Fibroblast of lung (primary cell): ENCODE data around the gene PCDH9. TPM values are rescaled to one million over a fixed set of nuclear protein-coding genes. Genes with fewer than 3 reads are reported as not detected.

ENCODE experiments used
- DNase-seq, 2 donors: peaks; one replicate each; pipeline versions ENCODE4 v3.0.0 to v3.0.0-alpha.2; 2010; ENCODE audit warnings: low read depth in 2 of 2
- H2AFZ ChIP-seq: 2 replicates; pipeline ENCODE4 v1.5.1; 2012; ENCODE audit warnings: low read length, control low read depth, inconsistent platforms
- H3K27ac ChIP-seq: 2 replicates; pipeline ENCODE4 v1.5.1; 2011; ENCODE audit warnings: low read length, control low read depth; ENCODE audit not compliant: insufficient read depth
- H3K27me3 ChIP-seq: 2 replicates; pipeline ENCODE4 v1.5.1; 2011; ENCODE audit warnings: mild to moderate bottlenecking, low read length; ENCODE audit not compliant: control insufficient read depth, insufficient read depth
- H3K36me3 ChIP-seq: 2 replicates; pipeline ENCODE4 v1.5.1; 2011; ENCODE audit warnings: low read length; ENCODE audit not compliant: control insufficient read depth, insufficient read depth
- H3K4me1 ChIP-seq: 2 replicates; pipeline ENCODE4 v1.5.1; 2011; ENCODE audit warnings: low read length; ENCODE audit not compliant: control insufficient read depth, insufficient read depth; ENCODE audit errors: extremely low read depth
- H3K4me2 ChIP-seq: 2 replicates; pipeline ENCODE4 v1.5.1; 2011; ENCODE audit warnings: low read length, control low read depth; ENCODE audit not compliant: insufficient read depth; ENCODE audit errors: extremely low read depth
- H3K4me3 ChIP-seq, 4 experiments: fragments of 200-600 bp in 1 of 4; sonication (generic) in 1 of 4; replicated peaks in 1 of 4; 2 replicates each; pipeline ENCODE4 v1.5.1; 2011 to 2016; ENCODE audit warnings: low read length in 4 of 4, low read depth in 3 of 4, mild to moderate bottlenecking in 3 of 4, control low read depth in 2 of 4, inconsistent platforms in 1 of 4, mixed read lengths in 1 of 4; ENCODE audit not compliant: insufficient read depth in 1 of 4; ENCODE audit errors: control extremely low read depth in 1 of 4
- H3K79me2 ChIP-seq: 2 replicates; pipeline ENCODE4 v1.5.1; 2012; ENCODE audit warnings: mild to moderate bottlenecking, low read length, inconsistent platforms; ENCODE audit not compliant: control insufficient read depth, insufficient read depth
- H3K9ac ChIP-seq: 2 replicates; pipeline ENCODE4 v1.5.1; 2011; ENCODE audit warnings: mild to moderate bottlenecking, low read length, control low read depth; ENCODE audit not compliant: insufficient read depth
- H3K9me3 ChIP-seq: 2 replicates; pipeline ENCODE4 v1.5.1; 2012; ENCODE audit warnings: low read depth, low read length; ENCODE audit not compliant: control insufficient read depth, insufficient read depth
- H4K20me1 ChIP-seq: 2 replicates; pipeline ENCODE4 v1.5.1; 2011; ENCODE audit warnings: low read length; ENCODE audit not compliant: control insufficient read depth, insufficient read depth; ENCODE audit errors: extremely low read depth
- EZH2 ChIP-seq: IDR thresholded peaks from 2 replicates; pipeline ENCODE4 v1.5.1; 2012; ENCODE audit warnings: low read length, control low read depth, mild to moderate bottlenecking; ENCODE audit errors: missing control alignments
- polyA plus RNA-seq, 2 donors: library from polyadenylated mRNA; depleted of rRNA in 1 of 2; stranded (reverse) in 1 of 2; unstranded in 1 of 2; fragments of >200 nt; gene quantifications; 2 replicates each; pipeline ENCODE4 v1.2.1, GENCODE V29; 2011 to 2012; ENCODE audit warnings: missing spikeins in 1 of 2
- total RNA-seq: library from RNA; depleted of rRNA; stranded (reverse); fragments of >200 nt; gene quantifications from 2 replicates; pipeline ENCODE4 v1.2.1, GENCODE V29; 2014
- TF ChIP-seq, protein P1 (sequence below), 2 donors: IDR thresholded peaks in 1 of 2; conservative IDR thresholded peaks in 1 of 2; 1 replicate in 1 of 2; 2 replicates in 1 of 2; pipeline ENCODE4 v1.5.1; 2011 to 2012; ENCODE audit warnings: low read length in 2 of 2, control low read depth in 1 of 2, inconsistent platforms in 1 of 2, low read depth in 1 of 2, mild to moderate bottlenecking in 1 of 2

PCDH9 gene
- total and polyA plus RNA-seq, 2 donors (not counting 1 experiment from before 2014, with no cell fraction given), result 0.50 to 0.67 TPM

DNA sequence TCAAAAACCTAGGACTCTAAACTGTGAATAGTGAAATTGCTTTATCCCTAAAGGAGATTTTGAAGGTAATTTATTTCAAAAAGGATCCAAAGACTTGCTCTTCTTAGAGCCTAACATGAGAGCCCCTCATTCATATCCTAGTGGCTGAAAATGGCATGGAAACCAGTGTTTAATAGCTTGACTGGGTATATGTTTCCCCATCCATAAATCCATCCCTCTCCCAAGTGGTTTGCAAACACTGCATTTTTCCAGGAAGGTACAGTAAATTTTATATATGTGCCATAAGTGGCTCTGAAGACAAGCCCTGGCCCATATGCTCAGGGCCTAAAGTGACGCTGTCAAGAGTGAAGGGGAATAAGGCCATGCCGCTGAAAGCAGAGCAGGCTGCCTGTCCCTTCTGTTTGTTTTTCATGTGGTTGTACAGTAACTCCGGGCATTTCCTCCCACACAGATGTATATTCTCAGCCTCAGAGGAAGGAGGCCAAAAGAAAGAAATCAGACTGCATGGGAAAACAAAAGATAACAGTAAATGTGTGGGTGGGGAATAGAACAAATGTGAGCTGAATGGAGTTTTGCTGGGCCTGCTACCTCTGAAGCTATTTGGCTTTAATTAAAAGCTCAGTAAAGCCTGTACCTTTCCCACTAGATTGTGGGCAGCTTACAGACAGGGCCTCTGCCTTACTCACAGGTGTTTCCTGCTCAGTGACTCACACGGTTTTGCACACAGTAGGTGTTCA lies 181.9 kb downstream of the PCDH9 start:
- Histone ChIP-seq H3K9ac (no peak overlapping the region), H3K79me2 (no peaks in the 10 kb centered on the region), H3K4me2 (no peak overlapping the region), H3K27me3 (no peaks in the 10 kb centered on the region), H3K27ac (no peak overlapping the region), H2AFZ (no peak overlapping the region), H3K9me3 (no peaks in the 10 kb centered on the region), H3K4me3 (no peak overlapping the region), H3K36me3 (no peaks in the 10 kb centered on the region), H3K4me1 (no peaks in the 10 kb centered on the region), H4K20me1 (no peaks in the 10 kb centered on the region)
- TF ChIP-seq EZH2, result no peak
- TF ChIP-seq, protein P1, sequence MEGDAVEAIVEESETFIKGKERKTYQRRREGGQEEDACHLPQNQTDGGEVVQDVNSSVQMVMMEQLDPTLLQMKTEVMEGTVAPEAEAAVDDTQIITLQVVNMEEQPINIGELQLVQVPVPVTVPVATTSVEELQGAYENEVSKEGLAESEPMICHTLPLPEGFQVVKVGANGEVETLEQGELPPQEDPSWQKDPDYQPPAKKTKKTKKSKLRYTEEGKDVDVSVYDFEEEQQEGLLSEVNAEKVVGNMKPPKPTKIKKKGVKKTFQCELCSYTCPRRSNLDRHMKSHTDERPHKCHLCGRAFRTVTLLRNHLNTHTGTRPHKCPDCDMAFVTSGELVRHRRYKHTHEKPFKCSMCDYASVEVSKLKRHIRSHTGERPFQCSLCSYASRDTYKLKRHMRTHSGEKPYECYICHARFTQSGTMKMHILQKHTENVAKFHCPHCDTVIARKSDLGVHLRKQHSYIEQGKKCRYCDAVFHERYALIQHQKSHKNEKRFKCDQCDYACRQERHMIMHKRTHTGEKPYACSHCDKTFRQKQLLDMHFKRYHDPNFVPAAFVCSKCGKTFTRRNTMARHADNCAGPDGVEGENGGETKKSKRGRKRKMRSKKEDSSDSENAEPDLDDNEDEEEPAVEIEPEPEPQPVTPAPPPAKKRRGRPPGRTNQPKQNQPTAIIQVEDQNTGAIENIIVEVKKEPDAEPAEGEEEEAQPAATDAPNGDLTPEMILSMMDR (conservative IDR thresholded peaks at IDR 0.05 in 1 of 2, IDR thresholded peaks at IDR 0.05 in 1 of 2; ENCODE audit: low read depth in 1 of 2, low read length in 2 of 2), result no peak
- DNase-seq, result peak; percentile 91 to 95

DNA sequence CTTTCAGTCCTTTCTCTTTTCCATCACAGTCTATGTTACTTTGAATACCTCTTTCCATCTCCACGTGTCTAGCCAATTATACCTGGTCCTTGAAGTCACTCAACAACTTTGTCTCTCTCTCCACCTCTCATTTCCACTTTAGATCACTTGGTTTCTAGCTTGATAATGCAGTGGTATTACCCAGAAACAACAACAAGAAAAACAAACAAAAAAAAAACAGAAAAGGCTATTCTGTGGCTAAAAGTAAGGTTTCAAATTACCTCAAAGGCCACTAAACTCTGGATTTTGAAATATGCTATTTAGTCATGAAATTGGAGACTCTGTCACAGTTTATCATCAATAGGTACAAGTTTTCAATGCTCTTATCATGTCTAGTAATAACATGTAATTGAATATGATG lies 184.8 kb downstream of the PCDH9 start:
- Histone ChIP-seq H3K27me3 (no peaks in the 10 kb centered on the region), H3K4me2 (no peak overlapping the region), H3K4me1 (no peaks in the 10 kb centered on the region), H4K20me1 (no peaks in the 10 kb centered on the region), H2AFZ (no peak overlapping the region), H3K4me3 (no peak overlapping the region), H3K9me3 (no peaks in the 10 kb centered on the region), H3K79me2 (no peaks in the 10 kb centered on the region), H3K9ac (no peak overlapping the region), H3K36me3 (no peaks in the 10 kb centered on the region), H3K27ac (no peak overlapping the region)
- TF ChIP-seq, protein P1 (conservative IDR thresholded peaks at IDR 0.05 in 1 of 2, IDR thresholded peaks at IDR 0.05 in 1 of 2; ENCODE audit: low read depth in 1 of 2, low read length in 2 of 2), result no peak
- TF ChIP-seq EZH2, result no peak
- DNase-seq, result no peak

DNA sequence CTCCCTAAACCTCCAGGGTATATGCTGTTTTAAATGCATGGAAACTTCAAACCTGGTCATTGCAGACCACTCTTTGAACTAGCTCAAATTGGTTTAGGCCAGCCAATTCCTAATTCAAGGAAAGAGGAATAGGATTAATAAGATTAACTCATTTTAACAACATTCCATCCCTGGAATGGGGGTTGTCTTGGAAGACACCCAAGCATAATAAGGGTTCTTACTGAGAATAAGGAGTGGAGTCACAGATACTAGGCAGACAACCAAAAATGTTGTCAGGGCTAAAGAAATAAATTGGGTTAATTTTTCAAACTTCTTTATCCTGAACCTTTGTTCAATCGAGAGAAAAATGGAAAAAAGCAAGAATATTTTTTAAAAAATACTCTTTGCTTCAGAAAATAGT lies 186.2 kb downstream of the PCDH9 start:
- H3K4me2 ChIP-seq, result no peak overlapping the region
- no peak overlapping the region for H2AFZ ChIP-seq
- no peaks in the 10 kb centered on the region for H3K79me2 ChIP-seq
- H3K27ac ChIP-seq, result no peak overlapping the region
- no peak overlapping the region for H3K4me3 ChIP-seq
- H3K9me3 ChIP-seq, result no peaks in the 10 kb centered on the region
- peak; percentile 60 to 91 for DNase-seq
- TF ChIP-seq EZH2, result no peak
- TF ChIP-seq, protein P1 (conservative IDR thresholded peaks at IDR 0.05 in 1 of 2, IDR thresholded peaks at IDR 0.05 in 1 of 2; ENCODE audit: low read depth in 1 of 2, low read length in 2 of 2), result no peak
- no peaks in the 10 kb centered on the region for H3K36me3 ChIP-seq
- no peaks in the 10 kb centered on the region for H4K20me1 ChIP-seq
- H3K27me3 ChIP-seq, result no peaks in the 10 kb centered on the region
- no peak overlapping the region for H3K9ac ChIP-seq
- no peaks in the 10 kb centered on the region for H3K4me1 ChIP-seq
